ENCODE data around the gene HIRA. TPM values are rescaled to one million over a fixed set of nuclear protein-coding genes. Genes with fewer than 3 reads are reported as not detected.

Gene HIRA
- total and polyA plus RNA-seq, 9 of the 15 experiments (the other 6 are each of a cell fraction or from before 2014, with no cell fraction given), result 0.96 to 132 (median 58.4) TPM

DNA sequence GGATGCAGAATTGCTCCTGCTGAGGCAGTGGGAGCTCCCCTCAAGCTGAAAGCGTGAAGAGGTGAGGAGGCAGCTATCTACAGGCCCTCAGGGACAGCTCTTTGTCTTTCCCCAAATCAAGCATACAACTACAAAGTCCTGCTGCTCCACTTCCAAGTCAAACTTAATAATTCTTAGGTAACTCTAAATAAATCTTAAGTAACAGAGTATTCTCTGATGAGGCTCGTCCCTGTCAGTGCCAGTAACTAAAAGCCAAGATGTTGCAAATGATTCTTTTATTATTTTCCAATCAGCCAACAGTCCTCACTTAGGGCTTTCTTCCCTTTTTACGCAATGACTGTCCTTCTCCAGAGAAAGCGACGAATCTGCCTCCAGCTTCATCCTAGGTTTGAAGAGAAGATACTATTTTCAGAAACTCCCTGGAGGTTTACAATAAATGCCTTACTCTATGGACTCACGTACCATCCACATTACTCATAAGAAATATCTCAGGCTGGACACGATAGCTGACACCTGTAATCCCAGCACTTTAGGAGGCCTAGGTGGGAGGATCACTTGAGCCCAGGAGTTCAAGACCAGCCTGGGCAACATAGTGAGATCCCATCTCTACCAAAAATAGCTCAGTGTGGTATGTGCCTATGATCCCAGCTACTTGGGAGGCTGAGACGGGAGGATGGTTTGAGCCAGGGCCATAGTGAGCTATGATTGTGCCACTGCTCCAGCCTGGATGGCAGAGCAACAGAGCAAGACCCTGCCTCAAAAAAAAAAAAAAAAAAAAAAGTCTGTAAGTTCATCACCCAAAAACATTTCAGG lies 19.0 kb upstream of the HIRA start (continued):
- TF ChIP-seq, protein P1, sequence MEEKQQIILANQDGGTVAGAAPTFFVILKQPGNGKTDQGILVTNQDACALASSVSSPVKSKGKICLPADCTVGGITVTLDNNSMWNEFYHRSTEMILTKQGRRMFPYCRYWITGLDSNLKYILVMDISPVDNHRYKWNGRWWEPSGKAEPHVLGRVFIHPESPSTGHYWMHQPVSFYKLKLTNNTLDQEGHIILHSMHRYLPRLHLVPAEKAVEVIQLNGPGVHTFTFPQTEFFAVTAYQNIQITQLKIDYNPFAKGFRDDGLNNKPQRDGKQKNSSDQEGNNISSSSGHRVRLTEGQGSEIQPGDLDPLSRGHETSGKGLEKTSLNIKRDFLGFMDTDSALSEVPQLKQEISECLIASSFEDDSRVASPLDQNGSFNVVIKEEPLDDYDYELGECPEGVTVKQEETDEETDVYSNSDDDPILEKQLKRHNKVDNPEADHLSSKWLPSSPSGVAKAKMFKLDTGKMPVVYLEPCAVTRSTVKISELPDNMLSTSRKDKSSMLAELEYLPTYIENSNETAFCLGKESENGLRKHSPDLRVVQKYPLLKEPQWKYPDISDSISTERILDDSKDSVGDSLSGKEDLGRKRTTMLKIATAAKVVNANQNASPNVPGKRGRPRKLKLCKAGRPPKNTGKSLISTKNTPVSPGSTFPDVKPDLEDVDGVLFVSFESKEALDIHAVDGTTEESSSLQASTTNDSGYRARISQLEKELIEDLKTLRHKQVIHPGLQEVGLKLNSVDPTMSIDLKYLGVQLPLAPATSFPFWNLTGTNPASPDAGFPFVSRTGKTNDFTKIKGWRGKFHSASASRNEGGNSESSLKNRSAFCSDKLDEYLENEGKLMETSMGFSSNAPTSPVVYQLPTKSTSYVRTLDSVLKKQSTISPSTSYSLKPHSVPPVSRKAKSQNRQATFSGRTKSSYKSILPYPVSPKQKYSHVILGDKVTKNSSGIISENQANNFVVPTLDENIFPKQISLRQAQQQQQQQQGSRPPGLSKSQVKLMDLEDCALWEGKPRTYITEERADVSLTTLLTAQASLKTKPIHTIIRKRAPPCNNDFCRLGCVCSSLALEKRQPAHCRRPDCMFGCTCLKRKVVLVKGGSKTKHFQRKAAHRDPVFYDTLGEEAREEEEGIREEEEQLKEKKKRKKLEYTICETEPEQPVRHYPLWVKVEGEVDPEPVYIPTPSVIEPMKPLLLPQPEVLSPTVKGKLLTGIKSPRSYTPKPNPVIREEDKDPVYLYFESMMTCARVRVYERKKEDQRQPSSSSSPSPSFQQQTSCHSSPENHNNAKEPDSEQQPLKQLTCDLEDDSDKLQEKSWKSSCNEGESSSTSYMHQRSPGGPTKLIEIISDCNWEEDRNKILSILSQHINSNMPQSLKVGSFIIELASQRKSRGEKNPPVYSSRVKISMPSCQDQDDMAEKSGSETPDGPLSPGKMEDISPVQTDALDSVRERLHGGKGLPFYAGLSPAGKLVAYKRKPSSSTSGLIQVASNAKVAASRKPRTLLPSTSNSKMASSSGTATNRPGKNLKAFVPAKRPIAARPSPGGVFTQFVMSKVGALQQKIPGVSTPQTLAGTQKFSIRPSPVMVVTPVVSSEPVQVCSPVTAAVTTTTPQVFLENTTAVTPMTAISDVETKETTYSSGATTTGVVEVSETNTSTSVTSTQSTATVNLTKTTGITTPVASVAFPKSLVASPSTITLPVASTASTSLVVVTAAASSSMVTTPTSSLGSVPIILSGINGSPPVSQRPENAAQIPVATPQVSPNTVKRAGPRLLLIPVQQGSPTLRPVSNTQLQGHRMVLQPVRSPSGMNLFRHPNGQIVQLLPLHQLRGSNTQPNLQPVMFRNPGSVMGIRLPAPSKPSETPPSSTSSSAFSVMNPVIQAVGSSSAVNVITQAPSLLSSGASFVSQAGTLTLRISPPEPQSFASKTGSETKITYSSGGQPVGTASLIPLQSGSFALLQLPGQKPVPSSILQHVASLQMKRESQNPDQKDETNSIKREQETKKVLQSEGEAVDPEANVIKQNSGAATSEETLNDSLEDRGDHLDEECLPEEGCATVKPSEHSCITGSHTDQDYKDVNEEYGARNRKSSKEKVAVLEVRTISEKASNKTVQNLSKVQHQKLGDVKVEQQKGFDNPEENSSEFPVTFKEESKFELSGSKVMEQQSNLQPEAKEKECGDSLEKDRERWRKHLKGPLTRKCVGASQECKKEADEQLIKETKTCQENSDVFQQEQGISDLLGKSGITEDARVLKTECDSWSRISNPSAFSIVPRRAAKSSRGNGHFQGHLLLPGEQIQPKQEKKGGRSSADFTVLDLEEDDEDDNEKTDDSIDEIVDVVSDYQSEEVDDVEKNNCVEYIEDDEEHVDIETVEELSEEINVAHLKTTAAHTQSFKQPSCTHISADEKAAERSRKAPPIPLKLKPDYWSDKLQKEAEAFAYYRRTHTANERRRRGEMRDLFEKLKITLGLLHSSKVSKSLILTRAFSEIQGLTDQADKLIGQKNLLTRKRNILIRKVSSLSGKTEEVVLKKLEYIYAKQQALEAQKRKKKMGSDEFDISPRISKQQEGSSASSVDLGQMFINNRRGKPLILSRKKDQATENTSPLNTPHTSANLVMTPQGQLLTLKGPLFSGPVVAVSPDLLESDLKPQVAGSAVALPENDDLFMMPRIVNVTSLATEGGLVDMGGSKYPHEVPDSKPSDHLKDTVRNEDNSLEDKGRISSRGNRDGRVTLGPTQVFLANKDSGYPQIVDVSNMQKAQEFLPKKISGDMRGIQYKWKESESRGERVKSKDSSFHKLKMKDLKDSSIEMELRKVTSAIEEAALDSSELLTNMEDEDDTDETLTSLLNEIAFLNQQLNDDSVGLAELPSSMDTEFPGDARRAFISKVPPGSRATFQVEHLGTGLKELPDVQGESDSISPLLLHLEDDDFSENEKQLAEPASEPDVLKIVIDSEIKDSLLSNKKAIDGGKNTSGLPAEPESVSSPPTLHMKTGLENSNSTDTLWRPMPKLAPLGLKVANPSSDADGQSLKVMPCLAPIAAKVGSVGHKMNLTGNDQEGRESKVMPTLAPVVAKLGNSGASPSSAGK (IDR thresholded peaks at IDR 0.05), result no peak
- TF ChIP-seq SMC3 (conservative IDR thresholded peaks at IDR 0.05; ENCODE audit: insufficient read depth, low read depth, low read length) (no peak), SMAD1 (IDR thresholded peaks at IDR 0.05; ENCODE audit: low read depth, low read length, partially characterized antibody) (no peak), JUND (IDR thresholded peaks at IDR 0.05; ENCODE audit: borderline replicate concordance, low read depth, low read length) (no peak), JUND (tag; IDR thresholded peaks at IDR 0.05; ENCODE audit: borderline replicate concordance, low read depth, low read length) (no peak), ZNF224 (CRISPR knock-in tag; IDR thresholded peaks at IDR 0.05) (no peak), DACH1 (IDR thresholded peaks at IDR 0.05; ENCODE audit: partially characterized antibody) (no peak), NBN (IDR thresholded peaks at IDR 0.05; ENCODE audit: low read depth) (no peak), KLF13 (tag; IDR thresholded peaks at IDR 0.05; ENCODE audit: borderline replicate concordance, low read depth) (no peak), SIX5 (IDR thresholded peaks at IDR 0.05; ENCODE audit: borderline replicate concordance in 1 of 2, insufficient read depth in 1 of 2, low read depth in 1 of 2, low read length in 2 of 2) (no peak), PTBP1 (IDR thresholded peaks at IDR 0.05; ENCODE audit: low read depth, low read length) (no peak)
- TF ChIP-seq, protein P2, sequence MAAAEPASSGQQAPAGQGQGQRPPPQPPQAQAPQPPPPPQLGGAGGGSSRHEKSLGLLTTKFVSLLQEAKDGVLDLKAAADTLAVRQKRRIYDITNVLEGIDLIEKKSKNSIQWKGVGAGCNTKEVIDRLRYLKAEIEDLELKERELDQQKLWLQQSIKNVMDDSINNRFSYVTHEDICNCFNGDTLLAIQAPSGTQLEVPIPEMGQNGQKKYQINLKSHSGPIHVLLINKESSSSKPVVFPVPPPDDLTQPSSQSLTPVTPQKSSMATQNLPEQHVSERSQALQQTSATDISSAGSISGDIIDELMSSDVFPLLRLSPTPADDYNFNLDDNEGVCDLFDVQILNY (CRISPR knock-in tag; IDR thresholded peaks at IDR 0.05), result no peak
- TF ChIP-seq, protein P3, sequence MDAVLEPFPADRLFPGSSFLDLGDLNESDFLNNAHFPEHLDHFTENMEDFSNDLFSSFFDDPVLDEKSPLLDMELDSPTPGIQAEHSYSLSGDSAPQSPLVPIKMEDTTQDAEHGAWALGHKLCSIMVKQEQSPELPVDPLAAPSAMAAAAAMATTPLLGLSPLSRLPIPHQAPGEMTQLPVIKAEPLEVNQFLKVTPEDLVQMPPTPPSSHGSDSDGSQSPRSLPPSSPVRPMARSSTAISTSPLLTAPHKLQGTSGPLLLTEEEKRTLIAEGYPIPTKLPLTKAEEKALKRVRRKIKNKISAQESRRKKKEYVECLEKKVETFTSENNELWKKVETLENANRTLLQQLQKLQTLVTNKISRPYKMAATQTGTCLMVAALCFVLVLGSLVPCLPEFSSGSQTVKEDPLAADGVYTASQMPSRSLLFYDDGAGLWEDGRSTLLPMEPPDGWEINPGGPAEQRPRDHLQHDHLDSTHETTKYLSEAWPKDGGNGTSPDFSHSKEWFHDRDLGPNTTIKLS (IDR thresholded peaks at IDR 0.05; ENCODE audit: borderline replicate concordance, low read depth), result no peak; the same call in 1 of the 2 replicates
